Ectodermal cell (in vitro differentiated cells): ENCODE results near the gene PKNOX1.
A peak's percentile ranks its signal among the peaks of the same experiment; 100 is the strongest.

ENCODE experiments used
- H3K27ac ChIP-seq: 2 replicates; pipeline ENCODE4 v1.7.0; 2013; ENCODE audit warnings: mild to moderate bottlenecking, low read depth, low read length; ENCODE audit not compliant: insufficient read depth, poor library complexity, severe bottlenecking
- H3K27me3 ChIP-seq: 2 replicates; pipeline ENCODE4 v1.7.0; 2013; ENCODE audit warnings: mild to moderate bottlenecking, low read length; ENCODE audit not compliant: insufficient read depth, control insufficient read depth, poor library complexity, severe bottlenecking
- H3K36me3 ChIP-seq: one replicate; pipeline ENCODE4 v1.7.0; 2013; ENCODE audit warnings: low read length; ENCODE audit not compliant: control insufficient read depth, insufficient read depth
- H3K4me1 ChIP-seq: one replicate; pipeline ENCODE4 v1.7.0; 2013; ENCODE audit warnings: low read length; ENCODE audit not compliant: control insufficient read depth, insufficient read depth
- H3K4me3 ChIP-seq: 2 replicates; pipeline ENCODE4 v1.7.0; 2013; ENCODE audit warnings: low read depth, low read length, control low read depth; ENCODE audit not compliant: insufficient read depth
- H3K9me3 ChIP-seq: 2 replicates; pipeline ENCODE4 v1.7.0; 2013; ENCODE audit warnings: mild to moderate bottlenecking, low read length, moderate library complexity; ENCODE audit not compliant: control insufficient read depth
- WGBS, 2 experiments: methylation state at CpG; one replicate each; pipeline ENCODE4 v1.1.7; 2013; ENCODE audit warnings: missing lambda C conversion rate in 2 of 2; 5-methylcytosine and 5-hydroxymethylcytosine counted together

The PKNOX1 gene

DNA sequence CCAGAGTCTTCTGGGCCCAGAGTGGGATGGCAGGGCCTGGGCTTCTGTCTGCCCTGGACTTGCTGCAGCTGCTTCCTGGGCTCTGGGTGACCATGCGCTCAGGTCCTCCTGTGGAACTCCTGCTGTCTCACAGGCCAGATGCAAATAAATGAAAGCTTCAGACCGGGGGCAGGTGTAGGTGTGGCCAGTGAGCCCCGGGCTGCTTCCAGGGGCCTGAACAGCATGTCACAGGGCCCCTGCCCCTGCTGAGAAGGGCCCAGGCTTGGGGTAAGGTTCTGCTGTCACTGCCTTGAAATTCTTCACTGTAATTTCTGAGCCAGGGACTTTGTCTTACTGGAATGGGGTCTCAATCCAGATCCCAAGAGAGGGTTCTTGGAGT, 2.5 kb upstream of the PKNOX1 start:
- H3K27me3 ChIP-seq: no peaks in the 10 kb centered on the region
- no peaks in the 10 kb centered on the region for H3K4me1 ChIP-seq
- no peak overlapping the region for H3K27ac ChIP-seq
- 48 to 49% methylated on average over 3 of the region's 3 CpGs for WGBS, 2 experiments
- H3K9me3 ChIP-seq: no peaks in the 10 kb centered on the region
- no peak overlapping the region for H3K4me3 ChIP-seq
- H3K36me3 ChIP-seq: no peaks in the 10 kb centered on the region

GRCh38 chr21:42973309-42973990, 912 bp upstream of the PKNOX1 start:
- no peaks in the 10 kb centered on the region for H3K4me1 ChIP-seq
- H3K4me3 ChIP-seq: peak overlapping the region; percentile 47
- no peaks in the 10 kb centered on the region for H3K9me3 ChIP-seq
- no peak overlapping the region for H3K27ac ChIP-seq
- H3K27me3 ChIP-seq: no peaks in the 10 kb centered on the region
- WGBS, 2 experiments: 79 to 80% methylated on average over 19 of the region's 19 CpGs
- H3K36me3 ChIP-seq: no peaks in the 10 kb centered on the region

DNA sequence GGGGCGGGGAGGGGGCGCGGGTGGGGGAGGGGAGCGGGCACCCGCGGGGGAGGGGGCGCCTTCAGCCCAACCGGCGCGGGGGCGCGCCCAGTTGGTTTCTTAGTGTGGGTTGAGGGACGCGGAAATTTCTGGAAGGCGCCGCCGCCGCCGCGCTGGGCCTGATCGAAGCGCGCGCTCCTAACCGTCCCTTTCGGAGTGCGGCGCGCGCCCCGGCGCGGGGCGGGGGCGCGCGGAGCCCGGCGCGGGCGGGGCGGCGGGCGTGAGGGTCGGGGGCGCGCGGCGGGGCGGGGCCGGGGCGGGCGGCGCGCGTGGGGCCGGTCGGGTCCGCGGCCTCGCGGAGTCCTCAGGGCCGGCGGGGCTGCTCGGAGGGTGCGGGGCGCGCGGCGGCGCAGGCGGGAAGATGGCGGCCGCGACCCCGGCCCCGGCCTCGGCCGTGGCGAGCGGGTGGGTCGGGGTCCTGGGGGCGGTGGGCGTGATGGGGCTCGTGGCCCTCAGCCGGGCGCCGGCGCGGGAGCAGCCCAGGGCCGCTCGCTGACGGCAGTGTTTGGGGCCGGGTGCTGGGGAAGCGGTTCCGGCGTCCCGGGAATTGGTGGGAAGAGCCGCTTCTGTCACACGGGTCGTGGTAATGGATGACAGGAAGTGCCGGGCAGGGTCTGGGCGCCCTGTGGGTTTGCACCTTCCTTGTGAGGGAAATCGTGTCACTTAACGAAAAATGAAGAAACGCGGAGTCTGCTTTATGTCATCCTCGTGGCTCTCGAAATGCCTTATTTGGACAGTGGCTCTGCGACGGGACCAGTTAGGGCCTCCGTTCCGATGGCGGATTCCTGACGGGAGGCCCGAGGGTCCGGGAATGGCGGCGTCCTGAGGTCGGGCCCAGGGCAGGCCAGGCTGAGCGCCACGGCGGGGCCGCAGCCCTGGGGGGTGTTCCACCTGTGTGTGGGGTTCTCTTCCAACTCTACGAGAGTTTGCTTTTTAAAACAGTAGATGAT, 764 bp downstream of the PKNOX1 start:
- WGBS, 2 experiments: 1% methylated on average over 125 of the region's 125 CpGs

DNA sequence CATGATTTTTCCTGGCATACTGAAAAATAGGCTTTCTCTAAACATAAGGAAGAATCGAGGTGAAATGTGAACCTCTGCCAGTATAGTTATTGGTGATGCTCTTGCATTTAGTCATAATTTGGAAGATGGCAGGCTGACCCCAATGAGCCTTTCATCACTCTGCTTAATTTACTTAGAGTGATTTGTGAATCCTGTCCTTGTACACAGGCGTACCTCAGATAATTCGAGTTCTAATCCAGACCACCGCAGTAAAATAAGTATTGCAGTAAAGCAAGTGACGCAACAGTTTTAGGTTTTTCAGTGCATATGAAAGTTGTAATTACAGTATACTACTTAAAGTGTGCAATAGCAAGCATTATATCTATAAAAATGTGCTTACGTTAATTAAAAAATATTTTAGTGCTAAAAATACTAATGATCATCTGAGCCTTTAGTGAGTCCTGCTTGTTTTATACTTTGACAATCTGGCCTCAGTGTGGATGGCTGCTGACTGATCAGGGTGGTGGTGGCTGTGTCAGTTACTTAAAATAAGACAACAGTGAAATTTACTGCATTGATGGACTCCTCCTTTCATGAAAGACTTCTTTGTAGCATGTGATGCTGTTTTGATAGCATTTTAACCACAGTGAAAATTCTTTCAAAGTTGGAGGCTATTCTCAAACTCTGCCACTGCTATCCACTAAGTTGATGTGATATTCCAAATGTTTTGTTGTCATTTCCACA, 1.7 kb downstream of the PKNOX1 start:
- Histone ChIP-seq H3K4me1 (no peaks in the 10 kb centered on the region), H3K4me3 (peak overlapping the region; percentile 70), H3K27me3 (no peaks in the 10 kb centered on the region), H3K36me3 (no peaks in the 10 kb centered on the region), H3K27ac (no peak overlapping the region), H3K9me3 (no peaks in the 10 kb centered on the region)
- 62 to 69% methylated on average over 5 to 6 of the region's 6 CpGs for WGBS, 2 experiments

More for the DNA sequence above, 764 bp downstream of the PKNOX1 start:
- H3K36me3 ChIP-seq: no peaks in the 10 kb centered on the region
- H3K27me3 ChIP-seq: no peaks in the 10 kb centered on the region
- H3K4me3 ChIP-seq: peak overlapping the region; percentile 70
- H3K9me3 ChIP-seq: no peaks in the 10 kb centered on the region
- no peaks in the 10 kb centered on the region for H3K4me1 ChIP-seq
- H3K27ac ChIP-seq: peak overlapping the region; percentile 90

- Histone ChIP-seq H3K4me3 (no peak overlapping the region), H3K9me3 (no peaks in the 10 kb centered on the region), H3K4me1 (no peaks in the 10 kb centered on the region), H3K36me3 (no peaks in the 10 kb centered on the region), H3K27ac (no peak overlapping the region), H3K27me3 (no peaks in the 10 kb centered on the region)
- WGBS, 2 experiments: 81 to 85% methylated on average over 10 of the region's 10 CpGs
These were observed 6.2 kb downstream of the PKNOX1 start for GRCh38 chr21:42980312-42981213.

- Histone ChIP-seq H3K36me3 (no peaks in the 10 kb centered on the region), H3K4me1 (no peaks in the 10 kb centered on the region), H3K27me3 (no peaks in the 10 kb centered on the region), H3K4me3 (no peak overlapping the region), H3K9me3 (no peaks in the 10 kb centered on the region), H3K27ac (no peak overlapping the region)
- 93 to 94% methylated on average over 5 of the region's 5 CpGs for WGBS, 2 experiments
These were observed 6.8 kb downstream of the PKNOX1 start for GRCh38 chr21:42981214-42981523.

- no peaks in the 10 kb centered on the region for H3K27me3 ChIP-seq
- no peaks in the 10 kb centered on the region for H3K36me3 ChIP-seq
- WGBS, 2 experiments: 95% methylated on average over 4 of the region's 4 CpGs
- no peaks in the 10 kb centered on the region for H3K4me1 ChIP-seq
- H3K27ac ChIP-seq: no peak overlapping the region
- H3K4me3 ChIP-seq: no peak overlapping the region
- no peaks in the 10 kb centered on the region for H3K9me3 ChIP-seq
These were observed 7.5 kb downstream of the PKNOX1 start for GRCh38 chr21:42981862-42982261.

DNA sequence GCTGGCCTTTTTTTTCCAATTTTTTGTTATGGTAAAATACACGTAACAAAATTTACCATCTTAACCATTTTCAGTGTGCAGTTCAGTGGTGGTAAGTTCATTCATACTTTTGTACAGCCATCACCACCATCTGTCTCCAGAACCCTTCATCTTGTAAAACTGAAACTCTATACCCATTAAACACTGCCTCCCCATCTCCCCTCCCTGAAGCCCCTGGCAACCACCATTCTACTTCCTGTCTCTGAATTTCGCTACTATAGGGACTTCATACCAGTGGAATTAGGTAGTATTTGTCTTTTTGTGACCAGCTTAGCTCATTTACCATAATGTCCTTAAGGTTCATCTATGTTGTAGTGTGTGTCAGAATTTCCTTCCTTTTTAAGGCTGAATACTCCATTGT, 8.7 kb downstream of the PKNOX1 start:
- Histone ChIP-seq H3K9me3 (no peaks in the 10 kb centered on the region), H3K27me3 (no peaks in the 10 kb centered on the region), H3K36me3 (no peaks in the 10 kb centered on the region), H3K4me1 (no peaks in the 10 kb centered on the region), H3K4me3 (no peak overlapping the region), H3K27ac (no peak overlapping the region)
- WGBS, 2 experiments: 67 to 92% methylated on average over 1 to 2 of the region's 2 CpGs

DNA sequence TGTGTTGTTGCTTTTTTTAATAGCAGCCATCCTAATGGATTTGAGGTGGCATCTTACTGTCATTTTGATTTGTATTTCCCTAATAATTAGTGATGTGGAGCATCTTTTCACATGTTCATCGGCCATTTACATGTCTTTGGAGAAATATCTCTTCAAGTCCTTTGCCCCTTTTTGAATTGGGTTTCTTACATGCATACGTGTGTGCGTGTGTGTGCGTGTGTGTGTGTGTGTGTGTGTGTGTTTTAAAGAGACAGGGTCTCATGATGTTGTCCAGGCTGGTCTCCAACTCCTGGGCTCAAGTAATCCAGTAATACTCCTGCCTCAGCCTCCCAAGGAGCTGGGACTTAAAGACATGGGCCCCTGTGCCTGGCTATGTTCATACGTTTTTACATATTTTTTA, 9.5 kb downstream of the PKNOX1 start:
- no peaks in the 10 kb centered on the region for H3K9me3 ChIP-seq
- H3K27me3 ChIP-seq: no peaks in the 10 kb centered on the region
- H3K4me3 ChIP-seq: no peak overlapping the region
- WGBS, 2 experiments: 72 to 75% methylated on average over 4 of the region's 5 CpGs
- no peaks in the 10 kb centered on the region for H3K36me3 ChIP-seq
- H3K4me1 ChIP-seq: no peaks in the 10 kb centered on the region
- H3K27ac ChIP-seq: no peak overlapping the region
